SJSA1 (cell line): ENCODE results near the gene GSS. TPM values are rescaled to one million over a fixed set of nuclear protein-coding genes. Genes with fewer than 3 reads are reported as not detected.
A peak's percentile ranks its signal among the peaks of the same experiment; 100 is the strongest.
"Not testable (repeated sequence)": the region's sequence is repeated elsewhere in the genome, so short reads cannot be mapped to it uniquely, and the experiment has no call there.

Experiments
- DNase-seq, 2 experiments: peaks; one replicate each; pipeline ENCODE4 v3.0.0-alpha.2; 2015 to 2020; ENCODE audit warnings: low spot score in 2 of 2, low read depth in 1 of 2
- H3K27ac ChIP-seq: fragments of 250-450 bp; sonication (Bioruptor Pico); 2 replicates; pipeline ENCODE4 v1.5.1; 2020; ENCODE audit warnings: mild to moderate bottlenecking, moderate library complexity
- H3K27me3 ChIP-seq: fragments of 250-450 bp; sonication (Bioruptor Pico); replicated peaks from 2 replicates; pipeline ENCODE4 v1.5.1; 2020; ENCODE audit warnings: mild to moderate bottlenecking, moderate library complexity
- H3K36me3 ChIP-seq: fragments of 250-450 bp; sonication (Bioruptor Pico); 2 replicates; pipeline ENCODE4 v1.5.1; 2020; ENCODE audit warnings: mild to moderate bottlenecking
- H3K4me1 ChIP-seq: fragments of 250-450 bp; sonication (Bioruptor Pico); replicated peaks from 2 replicates; pipeline ENCODE4 v1.6.1; 2021; ENCODE audit warnings: mild to moderate bottlenecking
- H3K4me3 ChIP-seq: fragments of 250-450 bp; sonication (Bioruptor Pico); 2 replicates; pipeline ENCODE4 v1.5.1; 2020; ENCODE audit warnings: mild to moderate bottlenecking
- H3K9me3 ChIP-seq: fragments of 250-450 bp; sonication (Bioruptor Pico); replicated peaks from 2 replicates; pipeline ENCODE4 v1.5.1; 2020; ENCODE audit warnings: mild to moderate bottlenecking
- total RNA-seq: library from RNA; depleted of rRNA; stranded (reverse); fragments of >200 nt; shearing (Covaris generic); gene quantifications from 2 replicates; pipeline ENCODE4 v1.2.3, GENCODE V29; 2014

Gene GSS
- total RNA-seq, 1 experiment from 2014 or later, result 91.2 TPM

GRCh38 chr20:34907616-34908469 lies 47.8 kb downstream of the GSS start:
- H3K4me3 ChIP-seq, result no peak overlapping the region
- H3K4me1 ChIP-seq, result peaks cover 16% of the 10 kb centered on the region
- no peaks in the 10 kb centered on the region for H3K9me3 ChIP-seq
- no peaks in the 10 kb centered on the region for H3K36me3 ChIP-seq
- H3K27ac ChIP-seq, result peak overlapping the region; percentile 12; the same call in 1 of the 2 replicates
- no peaks in the 10 kb centered on the region for H3K27me3 ChIP-seq
- peak; percentile 75 to 78 for DNase-seq

GRCh38 chr20:34904202-34904621 lies 51.4 kb downstream of the GSS start:
- no peak for DNase-seq
- Histone ChIP-seq H3K27ac (no peak overlapping the region), H3K36me3 (no peaks in the 10 kb centered on the region), H3K9me3 (no peaks in the 10 kb centered on the region), H3K4me1 (peaks cover 16% of the 10 kb centered on the region), H3K27me3 (no peaks in the 10 kb centered on the region), H3K4me3 (no peak overlapping the region)

- DNase-seq, H3K4me1 ChIP-seq, H3K36me3 ChIP-seq, H3K27ac ChIP-seq, H3K4me3 ChIP-seq, H3K27me3 ChIP-seq, H3K9me3 ChIP-seq: not testable (repeated sequence)
Observed at GRCh38 chr20:34898731-34899130, 56.9 kb downstream of the GSS start.

- H3K4me1 ChIP-seq, H3K9me3 ChIP-seq, H3K36me3 ChIP-seq, H3K27ac ChIP-seq, DNase-seq, H3K27me3 ChIP-seq, H3K4me3 ChIP-seq: not testable (repeated sequence)
Observed at GRCh38 chr20:34898129-34898528, 57.5 kb downstream of the GSS start.

GRCh38 chr20:34896086-34896621 lies 59.5 kb downstream of the GSS start:
- Histone ChIP-seq H3K27me3 (no peaks in the 10 kb centered on the region), H3K4me3 (no peak overlapping the region), H3K4me1 (peaks cover 5% of the 10 kb centered on the region; the same call in 1 of the 2 replicates), H3K9me3 (no peaks in the 10 kb centered on the region), H3K36me3 (0 out of 2 replicates have a peak, but pooled peaks cover 3% of the 10 kb centered on the region), H3K27ac (no peak overlapping the region)
- DNase-seq, result no peak

GRCh38 chr20:34895465-34895864 lies 60.1 kb downstream of the GSS start:
- peaks cover 11% of the 10 kb centered on the region for H3K4me1 ChIP-seq
- DNase-seq, result no peak
- H3K36me3 ChIP-seq, result 0 out of 2 replicates have a peak, but pooled peaks cover 3% of the 10 kb centered on the region
- H3K27ac ChIP-seq, result no peak overlapping the region
- no peaks in the 10 kb centered on the region for H3K27me3 ChIP-seq
- H3K4me3 ChIP-seq, result no peak overlapping the region
- no peaks in the 10 kb centered on the region for H3K9me3 ChIP-seq

GRCh38 chr20:34894723-34895122 lies 60.9 kb downstream of the GSS start:
- DNase-seq, result no peak
- Histone ChIP-seq H3K9me3 (no peaks in the 10 kb centered on the region), H3K27ac (no peak overlapping the region), H3K4me1 (peaks cover 11% of the 10 kb centered on the region), H3K27me3 (no peaks in the 10 kb centered on the region), H3K4me3 (no peak overlapping the region), H3K36me3 (0 out of 2 replicates have a peak, but pooled peaks cover 3% of the 10 kb centered on the region)

GRCh38 chr20:34892671-34893070 lies 62.9 kb downstream of the GSS start:
- Histone ChIP-seq H3K4me1 (peaks cover 11% of the 10 kb centered on the region), H3K4me3 (no peak overlapping the region), H3K27me3 (no peaks in the 10 kb centered on the region), H3K9me3 (no peaks in the 10 kb centered on the region), H3K27ac (no peak overlapping the region), H3K36me3 (0 out of 2 replicates have a peak, but pooled peaks cover 3% of the 10 kb centered on the region)
- no peak for DNase-seq

- no peaks in the 10 kb centered on the region for H3K9me3 ChIP-seq
- no peak overlapping the region for H3K27ac ChIP-seq
- H3K36me3 ChIP-seq, result peaks cover 3% of the 10 kb centered on the region; the same call in 1 of the 2 replicates
- H3K4me1 ChIP-seq, result peaks cover 11% of the 10 kb centered on the region
- no peaks in the 10 kb centered on the region for H3K27me3 ChIP-seq
- no peak for DNase-seq
- no peak overlapping the region for H3K4me3 ChIP-seq
Observed at GRCh38 chr20:34891166-34892062, 64.2 kb downstream of the GSS start.

- Histone ChIP-seq H3K9me3 (no peaks in the 10 kb centered on the region), H3K27me3 (no peaks in the 10 kb centered on the region), H3K4me3 (no peak overlapping the region), H3K4me1 (peaks cover 11% of the 10 kb centered on the region), H3K36me3 (peaks cover 13% of the 10 kb centered on the region), H3K27ac (no peak overlapping the region)
- no peak for DNase-seq
Observed at GRCh38 chr20:34888468-34888867, 67.1 kb downstream of the GSS start.

GRCh38 chr20:34887023-34887422 lies 68.6 kb downstream of the GSS start:
- Histone ChIP-seq H3K4me1 (peaks cover 11% of the 10 kb centered on the region), H3K27me3 (no peaks in the 10 kb centered on the region), H3K36me3 (peaks cover 20% of the 10 kb centered on the region), H3K9me3 (no peaks in the 10 kb centered on the region), H3K27ac (no peak overlapping the region), H3K4me3 (no peak overlapping the region)
- no peak for DNase-seq

GRCh38 chr20:34886122-34886521 lies 69.5 kb downstream of the GSS start:
- peaks cover 5% of the 10 kb centered on the region for H3K4me1 ChIP-seq
- DNase-seq, result no peak
- H3K27ac ChIP-seq, result no peak overlapping the region
- H3K36me3 ChIP-seq, result peaks cover 17% of the 10 kb centered on the region
- no peaks in the 10 kb centered on the region for H3K9me3 ChIP-seq
- H3K27me3 ChIP-seq, result no peaks in the 10 kb centered on the region
- no peak overlapping the region for H3K4me3 ChIP-seq

- Histone ChIP-seq H3K27me3 (no peaks in the 10 kb centered on the region), H3K4me1 (0 out of 2 replicates have a peak, but pooled peaks cover 3% of the 10 kb centered on the region), H3K27ac (no peak overlapping the region), H3K9me3 (no peaks in the 10 kb centered on the region), H3K4me3 (no peak overlapping the region), H3K36me3 (peaks cover 17% of the 10 kb centered on the region)
- DNase-seq, result no peak
Observed at GRCh38 chr20:34884260-34884659, 71.3 kb downstream of the GSS start.
